HCT116 (cell line): Measurements from ENCODE around the gene UQCRH. TPM values are rescaled to one million over a fixed set of nuclear protein-coding genes. Genes with fewer than 3 reads are reported as not detected.

Source experiments
- ATAC-seq: fragments of 200-7000 bp; cut with Tn5 transposase; 2 replicates; pipeline ENCODE4 v1.9.1; 2020; ENCODE audit warnings: mild to moderate bottlenecking, moderate library complexity
- BruUV-seq: library from RNA; stranded (reverse); fragments of 400-500 nt; replicated peaks from 2 replicates; lab custom pipeline; 2021; lab: Mats Ljungman, UMichigan
- CTCF ChIA-PET: fragments of 300-600 bp; sonication (Branson Sonifier 250); formaldehyde crosslinking; loops from one replicate; lab custom pipeline; 2021; ENCODE audit warnings: antibody characterized with exemption; lab: Charles Lee
- POLR2A ChIA-PET: fragments of 300-600, 350-600 bp; sonication (Branson Sonifier 250); formaldehyde crosslinking; loops from one replicate; lab custom pipeline; 2021; ENCODE audit warnings: antibody characterized with exemption; lab: Charles Lee
- RAD21 ChIA-PET, 2 experiments: fragments of 300-600 bp; sonication (Branson Sonifier 250); formaldehyde crosslinking; loops; one replicate each; lab custom pipeline; 2023; ENCODE audit warnings: low total read pairs in 2 of 2; ENCODE audit not compliant: uncharacterized antibody in 2 of 2, unreplicated experiment in 2 of 2, low non-redundant PET in 1 of 2; lab: Charles Lee
- DNase-seq: peaks from one replicate; pipeline ENCODE4 v3.0.0-alpha.2; 2010; ENCODE audit warnings: low read depth, low spot score
- H2AFZ ChIP-seq: fragments of 200-600 bp; shearing (Covaris generic), sonication (generic); 2 replicates; pipeline ENCODE4 v1.6.1; 2017; ENCODE audit warnings: low read depth, mixed run types, mixed read lengths, antibody characterized with exemption, low read length; ENCODE audit not compliant: poor library complexity, severe bottlenecking
- H3K27ac ChIP-seq: 2 replicates; pipeline ENCODE4 v1.5.1; 2012; ENCODE audit warnings: low read depth, low read length
- H3K27me3 ChIP-seq: fragments of 200-600 bp; sonication (generic); 2 replicates; pipeline ENCODE4 v1.6.1; 2016; ENCODE audit warnings: mixed run types, low read length, mixed read lengths; ENCODE audit not compliant: insufficient read depth
- H3K36me3 ChIP-seq, 2 experiments: fragments of 200-500 bp in 1 of 2; fragments of 200-600 bp in 1 of 2; sonication (Bioruptor generic) in 1 of 2; sonication (generic) in 1 of 2; 2 replicates each; pipeline versions ENCODE4 v1.5.1 to v1.6.1; 2014 to 2016; ENCODE audit warnings: low read length in 2 of 2, inconsistent platforms in 1 of 2, mixed read lengths in 1 of 2, mixed run types in 1 of 2; ENCODE audit not compliant: insufficient read depth in 2 of 2, control insufficient read depth in 1 of 2
- H3K4me1 ChIP-seq, 2 experiments: fragments of 200-600 bp in 1 of 2; sonication (generic) in 1 of 2; 2 replicates each; pipeline versions ENCODE4 v1.5.1 to v1.6.1; 2012 to 2017; ENCODE audit warnings: low read length in 2 of 2, inconsistent platforms in 1 of 2, mild to moderate bottlenecking in 1 of 2, mixed read lengths in 1 of 2, mixed run types in 1 of 2, moderate library complexity in 1 of 2; ENCODE audit not compliant: insufficient read depth in 2 of 2, control insufficient read depth in 1 of 2
- H3K4me2 ChIP-seq: fragments of 200-600 bp; sonication (generic); 2 replicates; pipeline ENCODE4 v1.6.1; 2017; ENCODE audit warnings: mixed run types, low read length, mixed read lengths
- H3K4me3 ChIP-seq, 2 experiments: fragments of 200-600 bp in 1 of 2; sonication (generic) in 1 of 2; replicated peaks in 1 of 2; 2 replicates each; pipeline ENCODE4 v1.5.1; 2011 to 2016; ENCODE audit warnings: low read length in 2 of 2, control low read depth in 1 of 2, low read depth in 1 of 2, mild to moderate bottlenecking in 1 of 2, mixed read lengths in 1 of 2, mixed run types in 1 of 2
- H3K79me2 ChIP-seq: fragments of 200-600 bp; sonication (generic); 2 replicates; pipeline ENCODE4 v1.6.1; 2017; ENCODE audit warnings: mild to moderate bottlenecking, mixed run types, low read length, moderate library complexity, mixed read lengths; ENCODE audit not compliant: insufficient read depth
- H3K9ac ChIP-seq: fragments of 200-600 bp; sonication (generic); 2 replicates; pipeline ENCODE4 v1.6.1; 2016; ENCODE audit warnings: low read length, mixed read lengths
- H3K9me2 ChIP-seq: fragments of 200-600 bp; sonication (generic), shearing (Covaris generic); 2 replicates; pipeline ENCODE4 v1.6.1; 2017; ENCODE audit warnings: mixed run types, mild to moderate bottlenecking, moderate library complexity; ENCODE audit not compliant: insufficient read depth
- H3K9me3 ChIP-seq, 2 experiments: fragments of 200-500 bp in 1 of 2; fragments of 200-600 bp in 1 of 2; sonication (Bioruptor generic) in 1 of 2; sonication (generic) in 1 of 2; 2 replicates each; pipeline ENCODE4 v1.6.1; 2014 to 2017; ENCODE audit warnings: low read length in 2 of 2, mixed read lengths in 2 of 2, inconsistent platforms in 1 of 2, low read depth in 1 of 2, mild to moderate bottlenecking in 1 of 2, mixed run types in 1 of 2, moderate library complexity in 1 of 2; ENCODE audit not compliant: control insufficient read depth in 1 of 2, insufficient read depth in 1 of 2
- H4K20me1 ChIP-seq: fragments of 200-600 bp; sonication (generic), shearing (Covaris generic); 2 replicates; pipeline ENCODE4 v1.6.1; 2017; ENCODE audit warnings: mixed run types, mild to moderate bottlenecking, moderate library complexity; ENCODE audit not compliant: insufficient read depth
- CBX3 ChIP-seq: IDR thresholded peaks from 2 replicates; pipeline ENCODE4 v1.6.1; 2012; ENCODE audit warnings: low read depth
- CEBPB ChIP-seq: IDR thresholded peaks from 2 replicates; pipeline ENCODE4 v1.6.1; 2012; ENCODE audit warnings: low read depth
- ELF1 ChIP-seq: IDR thresholded peaks from 2 replicates; pipeline ENCODE4 v1.6.1; 2012; ENCODE audit warnings: low read depth, borderline replicate concordance
- EZH2 ChIP-seq: fragments of 200-600 bp; sonication (generic); IDR thresholded peaks from 2 replicates; pipeline ENCODE4 v1.6.1; 2017; ENCODE audit warnings: antibody characterized with exemption, mixed run types
- FOSL1 ChIP-seq: IDR thresholded peaks from 2 replicates; pipeline ENCODE4 v1.6.1; 2012; ENCODE audit warnings: low read depth
- JUND ChIP-seq: IDR thresholded peaks from 2 replicates; pipeline ENCODE4 v1.6.1; 2012
- POLR2AphosphoS5 ChIP-seq: IDR thresholded peaks from 2 replicates; pipeline ENCODE4 v1.6.1; 2011; ENCODE audit warnings: mild to moderate bottlenecking, low read depth, low read length, moderate library complexity
- RAD21 ChIP-seq: IDR thresholded peaks from 2 replicates; pipeline ENCODE4 v1.6.1; 2012; ENCODE audit warnings: low read depth, mild to moderate bottlenecking
- SIN3A ChIP-seq: IDR thresholded peaks from 2 replicates; pipeline ENCODE4 v1.6.1; 2012; ENCODE audit warnings: low read depth
- SP1 ChIP-seq: IDR thresholded peaks from 2 replicates; pipeline ENCODE4 v1.6.1; 2012; ENCODE audit warnings: low read depth
- SRF ChIP-seq: IDR thresholded peaks from 2 replicates; pipeline ENCODE4 v1.6.1; 2012; ENCODE audit warnings: low read depth
- TCF7L2 ChIP-seq: IDR thresholded peaks from 2 replicates; pipeline ENCODE4 v1.7.0; 2011; ENCODE audit warnings: borderline replicate concordance, inconsistent platforms; ENCODE audit not compliant: insufficient read depth, insufficient read length; ENCODE audit errors: extremely low read depth
- YY1 ChIP-seq: IDR thresholded peaks from 2 replicates; pipeline ENCODE4 v1.6.1; 2011; ENCODE audit warnings: low read length, low read depth, moderate library complexity, mild to moderate bottlenecking; ENCODE audit not compliant: insufficient replicate concordance; ENCODE audit errors: extremely low read depth
- ZFX ChIP-seq: fragments of 450-650 bp; IDR thresholded peaks from 2 replicates; pipeline ENCODE4 v1.6.1; 2017
- intact Hi-C: fragments of 100-400 bp; cut with micrococcal nuclease; formaldehyde crosslinking; loops from 2 replicates; pipeline ENCODE4 v1.10.0; 2022
- total RNA-seq: library from RNA; stranded (reverse); gene quantifications from one replicate; pipeline ENCODE4 v1.2.1, GENCODE V29; 2021; ENCODE audit not compliant: unreplicated experiment
- TF ChIP-seq, protein P1 (sequence below), 3 experiments: fragments of 200-600 bp in 1 of 3; sonication (generic) in 1 of 3; IDR thresholded peaks in 2 of 3; conservative IDR thresholded peaks in 1 of 3; 2 replicates each; pipeline ENCODE4 v1.5.1; 2012 to 2017; ENCODE audit warnings: low read depth in 2 of 3, low read length in 2 of 3, antibody characterized with exemption in 1 of 3, borderline replicate concordance in 1 of 3, control low read depth in 1 of 3, mild to moderate bottlenecking in 1 of 3, mixed read lengths in 1 of 3, mixed run types in 1 of 3, moderate library complexity in 1 of 3; ENCODE audit not compliant: insufficient read depth in 1 of 3
- TF ChIP-seq, protein P2 (sequence below): IDR thresholded peaks from 2 replicates; pipeline ENCODE4 v1.6.1; 2012
- TF ChIP-seq, protein P3 (sequence below): IDR thresholded peaks from 2 replicates; pipeline ENCODE4 v1.6.1; 2012

The UQCRH gene
- total RNA-seq, 1 experiment from 2014 or later = 514 TPM

DNA sequence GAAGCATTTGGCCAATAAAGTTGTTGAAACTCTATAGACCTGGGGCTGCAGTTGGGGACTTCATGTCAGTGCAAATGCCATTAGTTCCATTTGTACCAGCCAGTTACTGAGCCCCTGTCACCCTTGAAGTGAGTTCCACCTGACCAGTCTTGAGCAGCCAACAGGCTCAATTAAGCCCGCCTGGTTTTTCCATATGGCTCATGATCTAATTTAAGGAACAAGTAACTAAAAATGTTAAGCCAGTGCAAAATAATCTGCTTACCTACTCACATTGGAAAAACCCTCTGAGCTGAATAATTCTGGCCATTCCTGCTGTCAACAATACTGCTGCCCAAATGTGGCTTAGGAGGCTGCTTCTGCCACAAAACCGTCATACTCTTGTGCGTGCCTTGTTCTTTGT is 58.7 kb downstream of the UQCRH start:
- TF ChIP-seq ZFX = no peak
- no peak for TF ChIP-seq SIN3A
- no peak for TF ChIP-seq CBX3
- no peak for TF ChIP-seq RAD21
- TF ChIP-seq, protein P1, sequence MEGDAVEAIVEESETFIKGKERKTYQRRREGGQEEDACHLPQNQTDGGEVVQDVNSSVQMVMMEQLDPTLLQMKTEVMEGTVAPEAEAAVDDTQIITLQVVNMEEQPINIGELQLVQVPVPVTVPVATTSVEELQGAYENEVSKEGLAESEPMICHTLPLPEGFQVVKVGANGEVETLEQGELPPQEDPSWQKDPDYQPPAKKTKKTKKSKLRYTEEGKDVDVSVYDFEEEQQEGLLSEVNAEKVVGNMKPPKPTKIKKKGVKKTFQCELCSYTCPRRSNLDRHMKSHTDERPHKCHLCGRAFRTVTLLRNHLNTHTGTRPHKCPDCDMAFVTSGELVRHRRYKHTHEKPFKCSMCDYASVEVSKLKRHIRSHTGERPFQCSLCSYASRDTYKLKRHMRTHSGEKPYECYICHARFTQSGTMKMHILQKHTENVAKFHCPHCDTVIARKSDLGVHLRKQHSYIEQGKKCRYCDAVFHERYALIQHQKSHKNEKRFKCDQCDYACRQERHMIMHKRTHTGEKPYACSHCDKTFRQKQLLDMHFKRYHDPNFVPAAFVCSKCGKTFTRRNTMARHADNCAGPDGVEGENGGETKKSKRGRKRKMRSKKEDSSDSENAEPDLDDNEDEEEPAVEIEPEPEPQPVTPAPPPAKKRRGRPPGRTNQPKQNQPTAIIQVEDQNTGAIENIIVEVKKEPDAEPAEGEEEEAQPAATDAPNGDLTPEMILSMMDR (IDR thresholded peaks at IDR 0.05 in 2 of 3, conservative IDR thresholded peaks at IDR 0.05 in 1 of 3; ENCODE audit: borderline replicate concordance in 1 of 3, insufficient read depth in 1 of 3, low read depth in 2 of 3, low read length in 2 of 3) = no peak
- TF ChIP-seq, protein P2, sequence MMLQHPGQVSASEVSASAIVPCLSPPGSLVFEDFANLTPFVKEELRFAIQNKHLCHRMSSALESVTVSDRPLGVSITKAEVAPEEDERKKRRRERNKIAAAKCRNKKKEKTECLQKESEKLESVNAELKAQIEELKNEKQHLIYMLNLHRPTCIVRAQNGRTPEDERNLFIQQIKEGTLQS = no peak
- no peak for TF ChIP-seq POLR2AphosphoS5
- TF ChIP-seq ELF1 = no peak
- TF ChIP-seq JUND = no peak
- TF ChIP-seq, protein P3, sequence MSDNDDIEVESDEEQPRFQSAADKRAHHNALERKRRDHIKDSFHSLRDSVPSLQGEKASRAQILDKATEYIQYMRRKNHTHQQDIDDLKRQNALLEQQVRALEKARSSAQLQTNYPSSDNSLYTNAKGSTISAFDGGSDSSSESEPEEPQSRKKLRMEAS = no peak
- TF ChIP-seq SP1 = no peak
- no peak for TF ChIP-seq YY1
- no peak for TF ChIP-seq TCF7L2
- TF ChIP-seq FOSL1 = no peak
- no peak for TF ChIP-seq CEBPB
- no peak for TF ChIP-seq EZH2
- no peak for TF ChIP-seq SRF
- no peak overlapping the region for H3K27ac ChIP-seq
- H3K79me2 ChIP-seq = no peaks in the 10 kb centered on the region
- H3K27me3 ChIP-seq = no peaks in the 10 kb centered on the region
- intact Hi-C loops = no loop called here
- peaks cover 32 to 41% of the 10 kb centered on the region in 2 experiments for H3K36me3 ChIP-seq
- H4K20me1 ChIP-seq = no peaks in the 10 kb centered on the region
- BruUV-seq = no TSS peak
- ATAC-seq (no peak), DNase-seq (no peak)
- ChIA-PET CTCF (interaction anchor here (1.9 kb wide), 1 partner anchor 14 kb away, joined by 7 read pairs; no protein-coding TSS in a partner anchor), RAD21 (no interaction called here), POLR2A (no interaction called here)
- H3K4me3 ChIP-seq = no peak overlapping the region
- H3K9me2 ChIP-seq = no peaks in the 10 kb centered on the region
- no peaks in the 10 kb centered on the region for H3K9me3 ChIP-seq
- H3K9ac ChIP-seq = no peak overlapping the region
- no peak overlapping the region for H3K4me2 ChIP-seq
- no peak overlapping the region for H2AFZ ChIP-seq
- H3K4me1 ChIP-seq = no peaks in the 10 kb centered on the region
